ENCODE measurements around the gene SH3RF3.

SH3RF3 gene

DNA sequence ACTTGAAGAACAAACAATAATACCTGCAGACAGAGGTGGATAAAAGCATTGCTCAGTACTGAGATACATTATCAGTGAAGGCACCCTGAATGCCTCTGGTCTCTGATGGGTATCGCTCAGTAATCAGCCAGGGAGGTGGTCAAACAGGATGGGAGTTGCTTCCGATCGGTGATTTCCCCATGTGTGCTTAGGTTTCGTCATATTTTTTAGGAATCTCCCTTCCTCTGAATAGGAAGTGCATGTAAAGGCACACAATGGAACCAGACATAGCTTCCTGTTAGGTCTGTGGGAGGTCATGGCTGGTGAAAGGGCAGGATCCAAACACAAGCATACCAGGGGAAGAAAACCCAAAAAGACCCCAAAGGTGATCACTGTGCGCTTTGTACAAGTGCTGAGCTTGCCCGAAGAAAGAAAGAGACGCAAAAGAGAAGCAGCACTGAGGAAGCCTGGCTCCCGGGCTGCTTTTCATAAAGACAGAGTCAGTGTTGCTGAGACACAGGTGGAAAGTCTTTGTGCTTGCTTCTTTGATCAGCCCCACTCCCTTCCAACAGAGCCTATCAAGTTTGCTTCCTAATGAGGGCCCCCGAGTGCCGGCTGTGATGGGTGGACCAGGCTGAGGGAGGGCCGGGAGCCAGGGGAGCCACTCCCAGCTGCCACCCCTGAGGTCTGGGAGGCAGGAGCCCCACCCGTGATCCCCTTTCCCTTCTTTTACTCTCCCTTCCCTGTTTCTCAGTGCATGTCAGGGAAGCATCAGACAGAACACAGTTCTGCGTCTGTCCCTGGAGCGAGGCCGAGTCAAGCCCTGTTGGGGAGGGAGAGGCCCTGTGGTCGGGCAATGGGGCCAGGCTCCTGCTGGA, 138.2 kb downstream of the SH3RF3 start:
- DNase-seq, result no peak

GRCh38 chr2:109268916-109269315, 139.9 kb downstream of the SH3RF3 start:
- DNase-seq, result no peak

- DNase-seq, result no peak
These were observed 140.9 kb downstream of the SH3RF3 start for GRCh38 chr2:109269706-109270504.

GRCh38 chr2:109270505-109271312, 141.7 kb downstream of the SH3RF3 start:
- DNase-seq, result no peak

- DNase-seq, result no peak
These were observed 142.9 kb downstream of the SH3RF3 start for GRCh38 chr2:109271920-109272319.

- no peak for DNase-seq
These were observed 143.5 kb downstream of the SH3RF3 start for GRCh38 chr2:109272461-109272860.

- DNase-seq, result no peak
These were observed 146.4 kb downstream of the SH3RF3 start for GRCh38 chr2:109275120-109276012.

GRCh38 chr2:109277406-109277805, 148.4 kb downstream of the SH3RF3 start:
- no peak for DNase-seq

- DNase-seq, result no peak
These were observed 150.3 kb downstream of the SH3RF3 start for GRCh38 chr2:109279243-109279860.

DNA sequence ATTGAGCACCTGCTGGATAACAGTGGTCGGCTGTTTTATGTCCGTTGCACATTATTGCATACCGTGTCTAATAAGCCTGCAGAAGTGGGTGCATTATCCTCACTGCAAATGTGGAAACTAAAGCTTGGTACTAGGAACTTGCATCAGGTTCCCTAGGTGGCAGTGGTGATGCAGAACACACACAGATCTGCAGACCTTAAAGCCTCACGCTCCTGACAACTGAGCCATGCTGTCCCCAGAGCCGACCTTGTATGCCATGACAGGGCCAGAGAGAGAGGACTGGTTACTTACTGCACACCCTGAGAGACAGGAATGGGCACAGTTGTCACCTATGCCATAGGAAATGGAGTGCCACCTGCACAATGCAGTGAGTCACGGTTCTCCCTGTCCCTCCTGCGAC, 151.8 kb downstream of the SH3RF3 start:
- no peak for DNase-seq

GRCh38 chr2:109282360-109282759, 153.4 kb downstream of the SH3RF3 start:
- no peak for DNase-seq

- no peak for DNase-seq
These were observed 153.9 kb downstream of the SH3RF3 start for GRCh38 chr2:109282865-109283264.

- no peak for DNase-seq
These were observed 155.8 kb downstream of the SH3RF3 start for GRCh38 chr2:109284826-109285225.

DNA sequence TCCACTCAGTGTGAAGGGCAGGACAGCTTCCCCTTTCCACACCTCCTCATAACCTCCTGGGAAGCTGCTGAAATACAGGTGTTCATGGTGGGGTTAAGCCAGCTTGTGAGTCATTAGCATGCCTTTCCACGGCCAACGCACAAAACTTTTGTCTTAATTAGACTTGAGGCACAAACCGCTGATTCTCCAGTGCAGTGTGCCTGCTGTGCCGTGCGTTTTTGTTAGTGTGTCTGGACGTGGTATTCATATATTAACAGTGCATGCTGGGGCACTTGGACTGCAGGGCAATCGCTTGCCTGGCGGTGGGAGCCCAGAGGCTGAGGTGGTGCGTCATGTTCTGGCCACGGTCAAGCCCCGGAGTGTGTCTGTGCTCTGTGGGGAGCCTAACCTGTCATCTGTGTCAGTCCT, 156.2 kb downstream of the SH3RF3 start:
- DNase-seq, result no peak

DNA sequence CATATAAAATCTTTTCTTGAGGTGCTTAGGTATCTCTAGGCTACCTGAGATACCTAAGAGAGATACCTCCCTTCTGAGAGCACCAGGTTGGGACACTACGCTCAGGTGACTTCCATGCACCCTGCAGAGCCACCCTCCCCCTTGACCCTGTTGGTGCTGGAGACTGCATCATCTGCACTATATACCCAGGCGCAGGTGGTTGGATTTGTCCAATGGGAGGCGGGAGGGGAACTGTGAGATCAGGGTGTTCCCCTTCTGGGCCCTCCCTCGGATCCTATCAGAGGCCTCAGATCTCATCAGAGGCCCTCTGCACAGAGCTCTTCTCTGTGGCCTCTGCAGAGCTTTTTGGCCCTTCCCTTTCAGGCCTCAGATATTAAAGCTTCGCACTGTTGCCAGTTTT, 158.4 kb downstream of the SH3RF3 start:
- no peak for DNase-seq

DNA sequence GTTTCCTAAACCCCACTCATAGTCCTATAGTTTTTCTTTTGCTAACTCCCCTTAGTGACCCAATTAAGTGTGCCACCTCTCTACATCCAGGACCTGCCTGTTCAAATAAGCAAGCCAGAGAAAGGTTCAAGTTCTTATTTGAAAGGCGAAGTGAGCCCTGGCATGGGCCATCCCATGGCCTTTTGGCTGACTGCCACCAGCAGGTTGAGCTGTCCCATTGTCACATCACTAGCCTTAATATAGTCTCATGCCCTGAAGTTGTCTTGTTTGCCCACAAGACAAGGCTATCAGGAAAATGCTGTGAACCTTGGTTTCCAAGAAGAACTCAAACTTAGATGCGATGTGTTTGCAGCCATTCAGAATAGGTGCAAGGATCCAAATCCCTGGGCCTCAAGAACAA, 158.8 kb downstream of the SH3RF3 start:
- no peak for DNase-seq

- no peak for DNase-seq
These were observed 159.8 kb downstream of the SH3RF3 start for GRCh38 chr2:109288544-109289368.

DNA sequence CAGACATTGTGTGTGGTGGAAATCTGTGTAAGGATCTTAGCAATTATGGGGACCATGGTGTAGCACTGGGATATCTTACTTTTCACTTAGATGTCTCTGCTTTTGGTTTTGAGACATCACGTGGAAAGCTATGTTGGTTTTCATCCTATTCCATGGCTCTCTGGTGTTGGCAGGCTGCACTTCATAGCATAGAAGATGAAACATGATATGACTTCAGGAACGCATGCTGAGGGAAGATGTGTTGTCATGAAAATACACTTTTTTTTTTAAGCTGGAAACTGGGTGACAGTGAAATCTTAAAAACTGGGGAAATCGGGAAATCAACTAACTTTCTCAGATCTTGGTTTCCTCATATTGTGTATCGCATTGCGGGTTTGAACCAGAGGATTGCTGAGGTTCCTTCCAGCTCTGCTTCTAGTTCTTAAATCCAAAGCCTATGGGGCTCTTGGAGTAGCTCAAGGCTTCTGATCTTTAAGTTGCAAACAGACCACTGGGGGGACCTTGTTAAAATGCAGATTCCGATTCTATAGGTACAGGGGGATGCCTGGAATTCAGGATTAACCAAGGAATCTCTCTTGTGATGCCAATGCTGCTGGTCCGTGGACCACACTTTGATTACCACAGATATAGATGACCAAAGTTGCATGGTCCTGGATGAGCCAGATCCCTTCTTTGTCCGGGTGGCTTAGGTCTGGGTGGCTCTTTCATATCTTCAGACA, 160.7 kb downstream of the SH3RF3 start:
- DNase-seq, result no peak

GRCh38 chr2:109290887-109291643, 162.1 kb downstream of the SH3RF3 start:
- DNase-seq, result no peak

Data from effector CD8-positive, alpha-beta T cell (primary cell).